Neuronal stem cell (in vitro differentiated cells): ENCODE measurements around the gene FAM227B.

Experiments used
- DNase-seq: peaks from one replicate; pipeline ENCODE4 v3.0.0-alpha.2; 2013; ENCODE audit warnings: low spot score
- H2AFZ ChIP-seq: one replicate; pipeline ENCODE4 v1.6.1; 2013; ENCODE audit warnings: mild to moderate bottlenecking, low read length, inconsistent platforms
- H2AK5ac ChIP-seq: 2 replicates; pipeline ENCODE4 v1.6.1; 2013; ENCODE audit warnings: low read depth, mild to moderate bottlenecking, inconsistent platforms, low read length, moderate library complexity, mixed read lengths
- H2BK120ac ChIP-seq: 2 replicates; pipeline ENCODE4 v1.6.1; 2013; ENCODE audit warnings: low read depth, mild to moderate bottlenecking, inconsistent platforms, low read length, moderate library complexity, mixed read lengths
- H2BK12ac ChIP-seq: one replicate; pipeline ENCODE4 v1.6.1; 2013; ENCODE audit warnings: low read length, inconsistent platforms
- H2BK15ac ChIP-seq: 2 replicates; pipeline ENCODE4 v1.6.1; 2013; ENCODE audit warnings: mild to moderate bottlenecking, low read length, inconsistent platforms, mixed read lengths
- H2BK5ac ChIP-seq: one replicate; pipeline ENCODE4 v1.6.1; 2013; ENCODE audit warnings: inconsistent platforms, mild to moderate bottlenecking, low read length, moderate library complexity
- H3K14ac ChIP-seq: one replicate; pipeline ENCODE4 v1.6.1; 2013; ENCODE audit warnings: low read length, inconsistent platforms
- H3K18ac ChIP-seq: 2 replicates; pipeline ENCODE4 v1.6.1; 2013; ENCODE audit warnings: low read length, inconsistent platforms
- H3K23ac ChIP-seq: 2 replicates; pipeline ENCODE4 v1.6.1; 2013; ENCODE audit warnings: low read depth, mild to moderate bottlenecking, mixed read lengths, low read length, inconsistent platforms; ENCODE audit not compliant: poor library complexity
- H3K27ac ChIP-seq: replicated peaks from 3 replicates; pipeline ENCODE4 v1.5.1; 2013; ENCODE audit warnings: low read length, inconsistent platforms
- H3K27me3 ChIP-seq, 3 experiments: 2 replicates each; pipeline ENCODE4 v1.6.1; 2013; ENCODE audit warnings: low read length in 3 of 3, mild to moderate bottlenecking in 2 of 3, inconsistent platforms in 1 of 3, low read depth in 1 of 3, mixed read lengths in 1 of 3, moderate library complexity in 1 of 3; ENCODE audit not compliant: control insufficient read depth in 3 of 3, insufficient read depth in 3 of 3
- H3K36me3 ChIP-seq, 2 donors: replicated peaks in 1 of 2; 2 replicates each; pipeline ENCODE4 v1.6.1; 2013; ENCODE audit warnings: low read length in 2 of 2; ENCODE audit not compliant: control insufficient read depth in 2 of 2, insufficient read depth in 2 of 2
- H3K4ac ChIP-seq: 2 replicates; pipeline ENCODE4 v1.6.1; 2013; ENCODE audit warnings: inconsistent platforms, mild to moderate bottlenecking, low read length, moderate library complexity
- H3K4me1 ChIP-seq, 2 donors: 1 replicate in 1 of 2; 2 replicates in 1 of 2; pipeline ENCODE4 v1.6.1; 2013; ENCODE audit warnings: low read length in 2 of 2, low read depth in 1 of 2; ENCODE audit not compliant: control insufficient read depth in 2 of 2, insufficient read depth in 1 of 2
- H3K4me2 ChIP-seq: one replicate; pipeline ENCODE4 v1.6.1; 2013; ENCODE audit warnings: mild to moderate bottlenecking, low read length, inconsistent platforms; ENCODE audit not compliant: insufficient read depth, poor library complexity, severe bottlenecking
- H3K4me3 ChIP-seq, 2 donors: 2 replicates each; pipeline ENCODE4 v1.5.1; 2013; ENCODE audit warnings: low read length in 2 of 2, mild to moderate bottlenecking in 2 of 2, inconsistent platforms in 1 of 2, moderate library complexity in 1 of 2
- H3K79me1 ChIP-seq: one replicate; pipeline ENCODE4 v1.6.1; 2013; ENCODE audit warnings: low read depth, mild to moderate bottlenecking, inconsistent platforms, low read length, moderate library complexity
- H3K9ac ChIP-seq: one replicate; pipeline ENCODE4 v1.6.1; 2013; ENCODE audit warnings: mild to moderate bottlenecking, low read depth, low read length, inconsistent platforms; ENCODE audit not compliant: poor library complexity
- H3K9me3 ChIP-seq, 2 donors: replicated peaks in 1 of 2; 2 replicates each; pipeline versions ENCODE3 to v1.6.1; 2013; ENCODE audit warnings: low read length in 2 of 2, mild to moderate bottlenecking in 2 of 2, inconsistent platforms in 1 of 2, low read depth in 1 of 2, mixed read lengths in 1 of 2, moderate library complexity in 1 of 2; ENCODE audit not compliant: control insufficient read depth in 2 of 2, insufficient read depth in 1 of 2
- H4K8ac ChIP-seq: one replicate; pipeline ENCODE4 v1.6.1; 2013; ENCODE audit warnings: low read depth, mild to moderate bottlenecking, inconsistent platforms, low read length, moderate library complexity
- H4K91ac ChIP-seq: one replicate; pipeline ENCODE4 v1.6.1; 2013; ENCODE audit warnings: low read length, low read depth, mild to moderate bottlenecking, inconsistent platforms; ENCODE audit not compliant: poor library complexity
- WGBS, 2 donors: extraction: QIAGEN DNeasy Blood & Tissue Kit; methylation state at CpG; one replicate each; pipeline ENCODE4 v1.1.7; 2013; ENCODE audit warnings: missing lambda C conversion rate in 2 of 2, mixed read lengths in 1 of 2; ENCODE audit not compliant: insufficient read length in 2 of 2, insufficient replicate concordance in 1 of 2; ENCODE audit errors: extremely low coverage in 2 of 2; 5-methylcytosine and 5-hydroxymethylcytosine counted together

FAM227B gene

DNA sequence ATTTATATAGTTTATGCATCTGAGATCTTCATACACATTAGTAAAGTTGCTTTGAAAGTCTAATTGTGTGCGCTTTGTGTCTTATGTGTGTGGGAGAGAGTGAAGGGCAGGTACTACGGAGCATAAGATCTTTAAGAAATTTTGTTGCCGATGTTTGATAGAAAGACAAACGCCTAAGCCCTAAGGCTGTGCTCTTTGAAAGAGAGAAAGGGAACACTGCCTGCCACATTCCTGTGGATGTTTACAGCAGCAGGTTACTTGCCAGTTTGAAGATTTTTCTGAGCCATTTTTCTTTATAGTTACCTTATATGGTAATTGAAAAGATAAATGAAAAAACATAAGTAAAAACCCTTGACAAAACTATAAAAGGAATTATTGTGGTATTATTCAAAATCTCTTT, 17.2 kb upstream of the FAM227B start:
- Histone ChIP-seq H2BK120ac (no peak overlapping the region), H3K79me1 (no peaks in the 10 kb centered on the region), H3K27ac (no peak overlapping the region), H3K4me1 (peaks cover 0 to 3% of the 10 kb centered on the region in 2 donors), H2BK12ac (no peak overlapping the region), H3K9ac (no peak overlapping the region), H3K4ac (no peak overlapping the region), H3K36me3 (peaks cover 2 to 68% of the 10 kb centered on the region in 2 donors), H2BK15ac (no peak overlapping the region), H3K4me3 (no peak overlapping the region), H3K27me3 (no peaks in the 10 kb centered on the region), H2AK5ac (no peak overlapping the region), H3K14ac (no peak overlapping the region), H3K4me2 (no peak overlapping the region), H2AFZ (no peak overlapping the region), H2BK5ac (no peak overlapping the region), H3K18ac (no peak overlapping the region), H4K91ac (no peak overlapping the region), H3K9me3 (no peaks in the 10 kb centered on the region), H4K8ac (no peak overlapping the region), H3K23ac (no peak overlapping the region)
- WGBS, 2 donors: no CpG with 5 or more reads among the region's 4 CpGs
- no peak for DNase-seq

DNA sequence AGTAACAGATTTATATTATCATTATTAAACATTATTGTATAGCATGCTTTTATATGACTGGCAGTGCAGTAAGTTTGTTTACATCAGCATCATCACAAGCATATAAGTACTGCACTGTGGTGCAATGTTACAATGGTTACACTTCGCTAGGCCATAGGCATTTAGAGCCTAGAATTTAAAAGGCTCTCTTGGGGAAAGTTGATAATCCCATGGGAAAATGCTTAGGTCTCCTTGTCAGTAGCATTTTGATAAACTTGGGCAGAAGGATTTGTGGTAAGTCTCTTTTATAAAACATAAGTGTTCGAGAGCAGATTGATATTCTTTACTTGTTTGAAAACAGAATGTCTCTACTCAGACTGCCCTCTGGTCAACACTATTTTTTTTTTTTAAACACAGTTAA, 7.8 kb upstream of the FAM227B start:
- no peak overlapping the region for H3K18ac ChIP-seq
- H3K4me2 ChIP-seq: no peak overlapping the region
- no peak overlapping the region for H3K4ac ChIP-seq
- no peak overlapping the region for H3K23ac ChIP-seq
- no peak overlapping the region for H2AFZ ChIP-seq
- no peaks in the 10 kb centered on the region for H3K79me1 ChIP-seq
- H3K9ac ChIP-seq: no peak overlapping the region
- no peak overlapping the region for H2BK120ac ChIP-seq
- no peak overlapping the region for H3K4me3 ChIP-seq
- DNase-seq: no peak
- H3K4me1 ChIP-seq: no peaks in the 10 kb centered on the region
- H2BK5ac ChIP-seq: no peak overlapping the region
- no peaks in the 10 kb centered on the region for H3K27me3 ChIP-seq
- H3K14ac ChIP-seq: no peak overlapping the region
- H2BK15ac ChIP-seq: no peak overlapping the region
- no peak overlapping the region for H2BK12ac ChIP-seq
- no peak overlapping the region for H4K8ac ChIP-seq
- H4K91ac ChIP-seq: no peak overlapping the region
- H3K9me3 ChIP-seq: peaks cover 5 to 33% of the 10 kb centered on the region in 2 donors
- no peak overlapping the region for H2AK5ac ChIP-seq
- peaks cover 8 to 90% of the 10 kb centered on the region in 2 donors for H3K36me3 ChIP-seq
- no peak overlapping the region for H3K27ac ChIP-seq
- WGBS, 2 donors: no CpG with 5 or more reads among the region's 2 CpGs

DNA sequence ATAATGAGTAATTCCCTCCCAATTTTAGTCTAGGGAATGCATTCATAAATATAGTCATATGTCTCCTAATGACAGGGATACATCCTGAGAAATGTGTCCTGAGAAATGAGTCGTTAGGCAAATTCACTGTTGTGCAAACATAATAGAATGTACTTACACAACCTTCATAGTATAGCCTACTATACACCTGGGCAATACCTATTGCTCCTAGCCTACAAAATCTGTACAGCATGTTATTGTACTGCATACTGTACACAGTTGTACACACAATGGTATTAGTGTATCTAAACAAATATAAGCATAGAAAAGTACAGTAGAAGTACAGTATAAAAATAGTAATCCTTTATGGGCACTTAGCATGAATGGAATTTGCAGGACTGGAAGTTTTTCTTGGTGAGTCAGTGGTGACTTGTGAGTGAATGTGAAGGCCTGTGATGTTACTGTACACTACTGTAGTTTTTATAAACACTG, 6.8 kb upstream of the FAM227B start:
- no peak for DNase-seq
- WGBS, 2 donors: no CpG with 5 or more reads among the region's 1 CpG
- H3K27ac ChIP-seq: no peak overlapping the region

DNA sequence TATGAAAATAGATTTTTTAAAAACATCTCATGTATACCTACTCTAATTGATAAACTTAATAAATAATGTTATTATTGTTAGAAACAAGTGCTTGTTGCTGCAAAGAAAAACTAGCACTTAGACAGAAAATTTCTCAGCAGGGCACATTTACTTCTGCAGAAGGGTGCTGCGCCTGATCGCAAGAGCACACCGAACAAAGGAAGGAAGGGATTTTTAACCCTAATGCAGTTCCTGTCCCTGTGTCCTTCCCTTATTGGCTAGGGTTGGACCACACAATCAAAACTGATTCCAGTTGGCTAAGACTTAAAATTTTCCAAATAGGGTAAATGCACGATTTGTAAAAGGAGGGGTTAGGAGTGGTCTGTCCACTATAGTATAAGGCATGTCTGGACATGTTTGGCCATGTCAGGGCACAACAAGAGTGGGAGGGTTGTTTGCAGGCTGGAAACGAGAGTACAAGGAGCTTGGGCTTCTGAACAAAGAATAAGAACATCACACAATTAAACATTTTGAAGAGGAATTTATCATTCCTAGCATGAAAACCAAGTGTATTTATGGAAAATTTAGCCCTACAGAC, 4.9 kb upstream of the FAM227B start:
- Histone ChIP-seq H2AK5ac (no peak overlapping the region), H3K18ac (no peak overlapping the region), H3K14ac (no peak overlapping the region), H2AFZ (no peak overlapping the region), H3K27me3 (no peaks in the 10 kb centered on the region), H4K8ac (no peak overlapping the region), H3K27ac (no peak overlapping the region), H3K36me3 (peaks cover 8 to 70% of the 10 kb centered on the region in 2 donors), H3K4me3 (no peak overlapping the region), H3K4me2 (no peak overlapping the region), H4K91ac (no peak overlapping the region), H3K9ac (no peak overlapping the region), H2BK120ac (no peak overlapping the region), H3K9me3 (peaks cover 6 to 38% of the 10 kb centered on the region in 2 donors), H2BK15ac (no peak overlapping the region), H3K4me1 (peaks cover 0 to 5% of the 10 kb centered on the region in 2 donors), H3K79me1 (no peaks in the 10 kb centered on the region), H3K23ac (no peak overlapping the region), H3K4ac (no peak overlapping the region), H2BK12ac (no peak overlapping the region), H2BK5ac (no peak overlapping the region)
- no CpG with 5 or more reads among the region's 5 CpGs for WGBS, 2 donors
- no peak for DNase-seq

More for the DNA sequence above, 6.8 kb upstream of the FAM227B start:
- Histone ChIP-seq H3K9ac (no peak overlapping the region), H2AFZ (no peak overlapping the region), H3K14ac (no peak overlapping the region), H3K4me2 (no peak overlapping the region), H3K18ac (no peak overlapping the region), H3K36me3 (peaks cover 8 to 88% of the 10 kb centered on the region in 2 donors), H3K4me1 (no peaks in the 10 kb centered on the region), H2BK12ac (no peak overlapping the region), H3K4me3 (no peak overlapping the region), H3K79me1 (no peaks in the 10 kb centered on the region), H3K9me3 (peaks cover 6 to 38% of the 10 kb centered on the region in 2 donors), H2AK5ac (no peak overlapping the region), H2BK120ac (no peak overlapping the region), H3K23ac (no peak overlapping the region), H3K27me3 (no peaks in the 10 kb centered on the region), H4K8ac (no peak overlapping the region), H4K91ac (no peak overlapping the region), H2BK15ac (no peak overlapping the region), H3K4ac (no peak overlapping the region), H2BK5ac (no peak overlapping the region)
